HG02571 (cell line): Measurements from ENCODE around the gene SIPA1L3.
"Not testable (repeated sequence)": the region's sequence is repeated elsewhere in the genome, so short reads cannot be mapped to it uniquely, and the experiment has no call there.

Source experiments
- ATAC-seq: cut with Tn5 transposase; IDR thresholded peaks from one replicate; pipeline ENCODE4 v1.9.1; 2021; ENCODE audit warnings: mild to moderate bottlenecking, moderate library complexity; ENCODE audit not compliant: unreplicated experiment

SIPA1L3 gene

GRCh38 chr19:38224014-38224862 lies 317.2 kb downstream of the SIPA1L3 start, which contains the start of gene DPF1:
DPF1 (minus strand) TSS chr19:38224222; CDS start chr19:38224142, 80 bp downstream.
- peak; percentile 51 for ATAC-seq

GRCh38 chr19:38224863-38225218 lies 317.8 kb downstream of the SIPA1L3 start:
- ATAC-seq: not testable (repeated sequence)

GRCh38 chr19:38227287-38228004 lies 320.4 kb downstream of the SIPA1L3 start:
- no peak for ATAC-seq

- ATAC-seq: no peak
Measured at GRCh38 chr19:38228005-38228377, 321.0 kb downstream of the SIPA1L3 start.

GRCh38 chr19:38228491-38229439 lies 321.8 kb downstream of the SIPA1L3 start:
- ATAC-seq: no peak

GRCh38 chr19:38229585-38230073 lies 322.6 kb downstream of the SIPA1L3 start:
- ATAC-seq: peak; percentile 49

- not testable (repeated sequence) for ATAC-seq
Measured at GRCh38 chr19:38230506-38231133, 323.6 kb downstream of the SIPA1L3 start.

GRCh38 chr19:38231918-38232317 lies 324.9 kb downstream of the SIPA1L3 start:
- no peak for ATAC-seq

- no peak for ATAC-seq
Measured at GRCh38 chr19:38233740-38234251, 326.8 kb downstream of the SIPA1L3 start.

- no peak for ATAC-seq
Measured at GRCh38 chr19:38234615-38235014, 327.6 kb downstream of the SIPA1L3 start.

- no peak for ATAC-seq
Measured at GRCh38 chr19:38239816-38240215, 332.8 kb downstream of the SIPA1L3 start.

GRCh38 chr19:38243279-38243673 lies 336.3 kb downstream of the SIPA1L3 start:
- ATAC-seq: no peak

GRCh38 chr19:38245826-38246498 lies 339.0 kb downstream of the SIPA1L3 start:
- no peak for ATAC-seq

- ATAC-seq: no peak
Measured at GRCh38 chr19:38247126-38247525, 340.1 kb downstream of the SIPA1L3 start.

- no peak for ATAC-seq
Measured at GRCh38 chr19:38247734-38248268, 340.8 kb downstream of the SIPA1L3 start.

- ATAC-seq: no peak
Measured at GRCh38 chr19:38248421-38248820, 341.4 kb downstream of the SIPA1L3 start.

GRCh38 chr19:38250428-38250820 lies 343.4 kb downstream of the SIPA1L3 start:
- ATAC-seq: no peak

GRCh38 chr19:38250821-38251563 lies 344.0 kb downstream of the SIPA1L3 start:
- ATAC-seq: no peak
